PFSK-1 (cell line): ENCODE results near the gene NCCRP1.

Source experiments
- FOXP2 ChIP-seq: optimal IDR thresholded peaks from 2 replicates; pipeline ENCODE3; 2011; ENCODE audit warnings: borderline replicate concordance, control low read depth, inconsistent platforms; ENCODE audit not compliant: insufficient read depth; ENCODE audit errors: extremely low read length, extremely low read depth
- POLR2AphosphoS5 ChIP-seq: IDR thresholded peaks from 2 replicates; pipeline ENCODE4 v1.6.1; 2012; ENCODE audit warnings: low read depth, mild to moderate bottlenecking, control low read depth, low read length, moderate library complexity
- REST ChIP-seq, 2 experiments: IDR thresholded peaks; 2 replicates each; pipeline versions ENCODE4 v1.6.1 to v1.8.0; 2011 to 2012; ENCODE audit warnings: low read depth in 2 of 2, low read length in 2 of 2, control low read depth in 1 of 2, inconsistent platforms in 1 of 2, mild to moderate bottlenecking in 1 of 2, moderate library complexity in 1 of 2; ENCODE audit not compliant: insufficient read depth in 1 of 2
- SIN3A ChIP-seq: IDR thresholded peaks from 2 replicates; pipeline ENCODE4 v1.6.1; 2012; ENCODE audit warnings: mild to moderate bottlenecking, low read length, moderate library complexity, borderline replicate concordance; ENCODE audit not compliant: insufficient read depth
- TAF1 ChIP-seq: IDR thresholded peaks from 2 replicates; pipeline ENCODE4 v1.6.1; 2012; ENCODE audit warnings: low read length, control low read depth, borderline replicate concordance; ENCODE audit not compliant: insufficient read depth

- no peak for TF ChIP-seq REST (IDR thresholded peaks at IDR 0.05; ENCODE audit: insufficient read depth in 1 of 2, low read depth in 2 of 2, low read length in 2 of 2)
- no peak for TF ChIP-seq POLR2AphosphoS5
- no peak for TF ChIP-seq TAF1
- TF ChIP-seq SIN3A: no peak
- TF ChIP-seq FOXP2: no peak
Observed at GRCh38 chr19:39247701-39248664, 51.2 kb downstream of the NCCRP1 start.
